Astrocyte (in vitro differentiated cells and primary cell): ENCODE measurements around the gene U2AF1. TPM values are rescaled to one million over a fixed set of nuclear protein-coding genes. Genes with fewer than 3 reads are reported as not detected.
A peak's percentile ranks its signal among the peaks of the same experiment; 100 is the strongest.
"Not testable (repeated sequence)": the region's sequence is repeated elsewhere in the genome, so short reads cannot be mapped to it uniquely, and the experiment has no call there.

Source experiments
- DNase-seq: peaks from one replicate; pipeline ENCODE4 v3.0.0-alpha.2; 2010; ENCODE audit warnings: low read depth
- FAIRE-seq: peaks from 2 replicates; lab custom pipeline; 2011; peaks lifted over from hg19 to GRCh38; lab: Jason Lieb, UNC
- H2AFZ ChIP-seq: 2 replicates; pipeline ENCODE4 v1.6.0; 2012; ENCODE audit warnings: low read depth, low read length, inconsistent platforms
- H3K27ac ChIP-seq: 2 replicates; pipeline ENCODE4 v1.5.1; 2011; ENCODE audit warnings: low read depth, low read length, inconsistent platforms
- H3K27me3 ChIP-seq: 2 replicates; pipeline ENCODE4 v1.6.0; 2011; ENCODE audit warnings: low read length, inconsistent platforms; ENCODE audit not compliant: insufficient read depth
- H3K36me3 ChIP-seq: 2 replicates; pipeline ENCODE4 v1.5.1; 2011; ENCODE audit warnings: low read length, inconsistent platforms; ENCODE audit not compliant: insufficient read depth
- H3K4me1 ChIP-seq: 2 replicates; pipeline ENCODE4 v1.5.1; 2011; ENCODE audit warnings: low read length, inconsistent platforms; ENCODE audit not compliant: insufficient read depth
- H3K4me2 ChIP-seq: 2 replicates; pipeline ENCODE4 v1.6.0; 2012; ENCODE audit warnings: low read length, inconsistent platforms
- H3K4me3 ChIP-seq: 2 replicates; pipeline ENCODE4 v1.5.1; 2011; ENCODE audit warnings: low read depth, mild to moderate bottlenecking, low read length, inconsistent platforms; ENCODE audit not compliant: insufficient read depth
- H3K79me2 ChIP-seq: 2 replicates; pipeline ENCODE4 v1.6.0; 2012; ENCODE audit warnings: mild to moderate bottlenecking, low read length, inconsistent platforms; ENCODE audit not compliant: insufficient read depth
- H3K9ac ChIP-seq: 2 replicates; pipeline ENCODE4 v1.6.0; 2012; ENCODE audit warnings: mild to moderate bottlenecking, low read length, inconsistent platforms
- H3K9me3 ChIP-seq: 2 replicates; pipeline ENCODE4 v1.5.1; 2012; ENCODE audit warnings: low read depth, mild to moderate bottlenecking, low read length, inconsistent platforms; ENCODE audit not compliant: insufficient read depth
- H4K20me1 ChIP-seq: 2 replicates; pipeline ENCODE4 v1.6.0; 2012; ENCODE audit warnings: low read length, inconsistent platforms; ENCODE audit not compliant: insufficient read depth
- H3K27ac Mint-ChIP-seq: one replicate; pipeline ENCODE4 v1.8.0; 2021; ENCODE audit warnings: mild to moderate bottlenecking, mixed read lengths; ENCODE audit not compliant: unreplicated experiment
- H3K27me3 Mint-ChIP-seq: one replicate; pipeline ENCODE4 v1.8.0; 2021; ENCODE audit warnings: low read depth, mixed read lengths; ENCODE audit not compliant: unreplicated experiment
- H3K36me3 Mint-ChIP-seq: one replicate; pipeline ENCODE4 v1.8.0; 2021; ENCODE audit warnings: low read depth, mixed read lengths; ENCODE audit not compliant: unreplicated experiment
- H3K4me1 Mint-ChIP-seq: one replicate; pipeline ENCODE4 v1.8.0; 2021; ENCODE audit warnings: low read depth, mixed read lengths; ENCODE audit not compliant: unreplicated experiment
- H3K4me3 Mint-ChIP-seq: one replicate; pipeline ENCODE4 v1.8.0; 2021; ENCODE audit warnings: mild to moderate bottlenecking, moderate library complexity, mixed read lengths; ENCODE audit not compliant: unreplicated experiment
- H3K9me3 Mint-ChIP-seq: one replicate; pipeline ENCODE4 v1.8.0; 2021; ENCODE audit warnings: mild to moderate bottlenecking, mixed read lengths; ENCODE audit not compliant: unreplicated experiment
- total RNA-seq: library from RNA; stranded (reverse); gene quantifications from 2 replicates; pipeline ENCODE4 v1.2.1, GENCODE V29; 2021

U2AF1 gene
- total RNA-seq, 1 donor from 2014 or later: 24.2 TPM

- H3K9ac ChIP-seq, H2AFZ ChIP-seq, H3K9me3 ChIP-seq, H3K27me3 Mint-ChIP-seq, H3K4me3 Mint-ChIP-seq, DNase-seq, H3K27ac ChIP-seq, H3K4me2 ChIP-seq, H3K36me3 Mint-ChIP-seq, H3K9me3 Mint-ChIP-seq, H3K27ac Mint-ChIP-seq, H3K36me3 ChIP-seq, H3K79me2 ChIP-seq, H3K4me3 ChIP-seq, H3K4me1 ChIP-seq, H3K4me1 Mint-ChIP-seq, H3K27me3 ChIP-seq, H4K20me1 ChIP-seq: not testable (repeated sequence)
- peak; percentile 23 for FAIRE-seq
Measured at GRCh38 chr21:43138944-43139343, 31.6 kb upstream of the U2AF1 start.

DNA sequence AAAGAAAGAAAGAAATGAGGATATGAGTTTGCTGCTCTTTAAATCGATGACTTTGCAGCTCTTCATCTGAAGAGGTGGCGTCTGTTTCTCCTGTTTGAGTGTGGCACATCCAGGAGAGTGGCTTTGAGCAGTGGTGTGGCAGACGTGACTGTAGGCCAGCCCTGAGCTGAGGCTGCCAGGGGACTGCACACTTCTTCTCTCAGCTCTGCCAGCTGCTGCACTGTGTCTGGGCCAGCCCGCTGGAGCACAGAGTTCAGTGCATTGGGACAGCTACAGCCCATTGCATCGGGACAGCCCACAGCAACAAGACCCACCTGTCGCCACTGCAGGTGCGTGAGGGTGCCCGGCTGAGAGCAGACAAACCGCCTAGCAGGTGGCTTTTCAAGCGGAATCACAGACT lies 27.1 kb upstream of the U2AF1 start:
- H3K4me3 ChIP-seq, H3K36me3 ChIP-seq, H3K9me3 ChIP-seq, H3K27me3 Mint-ChIP-seq, H3K27me3 ChIP-seq, DNase-seq, H3K4me1 ChIP-seq, H3K79me2 ChIP-seq, H3K9ac ChIP-seq, H3K27ac ChIP-seq, H3K4me1 Mint-ChIP-seq, H3K9me3 Mint-ChIP-seq, H3K4me2 ChIP-seq, H2AFZ ChIP-seq, H3K36me3 Mint-ChIP-seq, FAIRE-seq, H3K4me3 Mint-ChIP-seq, H3K27ac Mint-ChIP-seq, H4K20me1 ChIP-seq: not testable (repeated sequence)

- H3K36me3 Mint-ChIP-seq, H3K27ac Mint-ChIP-seq, H3K27ac ChIP-seq, H3K4me1 Mint-ChIP-seq, FAIRE-seq, DNase-seq, H3K27me3 Mint-ChIP-seq, H3K79me2 ChIP-seq, H3K9ac ChIP-seq, H4K20me1 ChIP-seq, H3K36me3 ChIP-seq, H3K9me3 ChIP-seq, H3K27me3 ChIP-seq, H3K4me3 ChIP-seq, H3K4me1 ChIP-seq, H3K9me3 Mint-ChIP-seq, H2AFZ ChIP-seq, H3K4me3 Mint-ChIP-seq, H3K4me2 ChIP-seq: not testable (repeated sequence)
Measured at GRCh38 chr21:43130094-43130493, 22.7 kb upstream of the U2AF1 start.

GRCh38 chr21:43115956-43116355 lies 8.6 kb upstream of the U2AF1 start:
- H3K27ac Mint-ChIP-seq, H4K20me1 ChIP-seq, H3K9me3 ChIP-seq, H3K9ac ChIP-seq, H3K27me3 ChIP-seq, H3K4me3 Mint-ChIP-seq, H3K9me3 Mint-ChIP-seq, H3K36me3 Mint-ChIP-seq, H3K36me3 ChIP-seq, H3K4me3 ChIP-seq, H3K4me1 ChIP-seq, DNase-seq, H3K27me3 Mint-ChIP-seq, FAIRE-seq, H3K4me2 ChIP-seq, H2AFZ ChIP-seq, H3K27ac ChIP-seq, H3K4me1 Mint-ChIP-seq, H3K79me2 ChIP-seq: not testable (repeated sequence)

GRCh38 chr21:43114483-43114882 lies 7.1 kb upstream of the U2AF1 start:
- not testable (repeated sequence) for H3K4me1 Mint-ChIP-seq, H3K4me3 ChIP-seq

DNA sequence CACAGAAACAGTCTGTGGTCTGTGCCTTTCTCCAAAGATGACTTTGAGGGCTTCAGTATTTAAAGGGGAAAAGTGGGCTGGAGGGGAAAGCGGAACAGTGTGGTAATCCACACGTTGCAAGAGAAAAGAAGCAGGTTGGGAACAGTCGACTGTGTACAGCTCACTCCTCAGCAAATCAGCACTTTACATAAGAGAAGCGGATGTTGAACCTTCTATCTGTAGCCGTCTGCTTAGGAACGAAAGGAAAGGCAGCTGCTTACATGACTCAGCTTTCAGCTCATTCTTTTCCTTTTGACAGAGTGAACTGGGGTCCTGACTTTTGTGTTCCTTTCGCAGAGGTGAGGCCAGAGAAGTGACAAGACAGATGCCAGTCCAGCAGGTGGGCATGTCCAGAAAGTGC lies 1.6 kb upstream of the U2AF1 start:
- not testable (repeated sequence) for H3K79me2 ChIP-seq, H3K36me3 ChIP-seq, H3K4me1 Mint-ChIP-seq, H3K36me3 Mint-ChIP-seq, H3K9ac ChIP-seq, H4K20me1 ChIP-seq, H3K9me3 Mint-ChIP-seq, H3K27ac Mint-ChIP-seq, H3K27me3 ChIP-seq, H3K27me3 Mint-ChIP-seq, H2AFZ ChIP-seq, H3K4me3 Mint-ChIP-seq, H3K4me1 ChIP-seq, H3K4me3 ChIP-seq, H3K27ac ChIP-seq, FAIRE-seq, DNase-seq, H3K4me2 ChIP-seq, H3K9me3 ChIP-seq

More at GRCh38 chr21:43114483-43114882, 7.1 kb upstream of the U2AF1 start:
- H3K79me2 ChIP-seq, H3K27me3 Mint-ChIP-seq, H3K27ac Mint-ChIP-seq, H3K36me3 ChIP-seq, H3K4me1 ChIP-seq, H3K9ac ChIP-seq, H3K36me3 Mint-ChIP-seq, DNase-seq, H3K9me3 ChIP-seq, H3K4me2 ChIP-seq, H3K27ac ChIP-seq, H2AFZ ChIP-seq, H3K9me3 Mint-ChIP-seq, FAIRE-seq, H3K27me3 ChIP-seq, H3K4me3 Mint-ChIP-seq, H4K20me1 ChIP-seq: not testable (repeated sequence)
